Activated CD4-positive, alpha-beta T cell treated with anti-CD3 and anti-CD28 coated beads for 4 hours (primary cell): Measurements from ENCODE around the gene SNCG.
"Not testable (repeated sequence)": the region's sequence is repeated elsewhere in the genome, so short reads cannot be mapped to it uniquely, and the experiment has no call there.

Source experiments
- DNase-seq, 2 donors: peaks; one replicate each; pipeline ENCODE4 v3.0.0-alpha.2; 2020

SNCG gene

DNA sequence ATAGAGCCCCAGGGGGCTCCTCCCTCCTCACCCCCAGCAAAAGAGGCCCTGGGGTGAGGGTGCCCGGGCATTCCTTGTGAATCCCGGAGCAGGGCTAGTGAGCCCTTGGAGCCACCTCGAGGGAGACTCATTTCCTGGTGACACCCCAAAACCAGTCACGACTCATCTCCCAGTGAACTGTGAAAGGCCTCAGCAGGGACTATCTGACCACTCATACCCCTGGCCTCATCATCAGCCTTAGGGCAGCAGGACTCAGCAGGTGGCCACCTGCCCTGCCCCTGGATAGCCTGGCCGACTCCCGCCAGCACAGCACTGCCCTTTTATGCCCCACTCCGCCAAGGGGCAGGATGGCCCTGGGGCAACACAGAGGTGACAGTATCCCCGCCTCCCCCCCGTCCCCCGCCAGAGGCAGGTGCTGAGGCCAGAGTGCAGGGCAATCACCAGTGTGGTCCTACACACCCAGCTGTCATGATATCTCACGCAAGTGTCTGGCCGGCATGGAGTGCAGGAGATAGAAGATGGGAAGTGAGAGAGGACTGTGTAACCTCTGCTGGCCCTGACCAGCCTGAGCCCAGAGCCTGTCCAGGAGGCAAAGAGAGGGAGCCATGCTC, 3.2 kb downstream of the SNCG start:
- DNase-seq, result no peak

DNA sequence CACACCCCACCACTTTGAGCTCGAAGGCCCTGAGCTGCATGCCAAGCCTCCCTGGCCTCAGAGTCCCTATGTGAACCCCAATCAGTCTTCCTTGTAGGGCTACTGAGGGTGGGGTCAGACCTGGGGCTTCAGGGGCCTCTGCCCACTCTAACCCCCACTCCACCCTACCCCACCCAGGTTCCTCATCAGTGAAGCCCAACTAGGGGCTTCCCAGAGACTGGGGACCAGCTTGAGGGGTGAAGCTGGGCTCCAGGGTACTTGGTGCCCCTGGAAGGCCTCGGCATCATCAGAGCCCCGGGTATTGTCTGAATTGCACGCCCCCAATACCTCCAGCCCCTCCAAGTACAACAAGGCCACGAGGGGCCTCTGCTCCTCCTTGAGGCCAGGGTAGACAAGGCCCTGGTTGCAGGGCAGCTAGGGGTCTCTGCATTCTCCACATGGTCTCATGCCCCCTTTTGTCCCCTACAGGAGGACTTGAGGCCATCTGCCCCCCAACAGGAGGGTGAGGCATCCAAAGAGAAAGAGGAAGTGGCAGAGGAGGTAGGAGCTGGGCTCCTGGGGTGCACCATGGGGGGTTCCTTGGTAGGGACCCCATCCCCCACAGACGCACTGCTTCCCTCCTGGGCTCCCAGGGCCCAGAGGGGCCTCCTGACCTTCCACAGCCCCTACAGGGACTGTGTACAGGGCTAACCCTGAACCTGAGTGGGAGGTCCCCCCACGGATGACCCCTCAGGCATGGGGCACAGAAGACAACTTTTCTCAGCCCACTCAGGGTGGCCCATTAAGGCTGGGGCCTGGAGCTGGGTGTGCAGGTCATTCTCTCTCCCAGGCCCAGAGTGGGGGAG, 4.0 kb downstream of the SNCG start:
- no peak for DNase-seq

DNA sequence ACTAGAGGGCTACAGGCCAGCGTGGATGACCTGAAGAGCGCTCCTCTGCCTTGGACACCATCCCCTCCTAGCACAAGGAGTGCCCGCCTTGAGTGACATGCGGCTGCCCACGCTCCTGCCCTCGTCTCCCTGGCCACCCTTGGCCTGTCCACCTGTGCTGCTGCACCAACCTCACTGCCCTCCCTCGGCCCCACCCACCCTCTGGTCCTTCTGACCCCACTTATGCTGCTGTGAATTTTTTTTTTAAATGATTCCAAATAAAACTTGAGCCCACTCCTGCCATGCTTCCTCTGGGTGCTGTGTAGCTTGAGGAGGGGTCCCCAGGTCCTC, 4.5 kb downstream of the SNCG start:
- no peak for DNase-seq

GRCh38 chr10:86963341-86963919, 5.0 kb downstream of the SNCG start:
- DNase-seq, result no peak

DNA sequence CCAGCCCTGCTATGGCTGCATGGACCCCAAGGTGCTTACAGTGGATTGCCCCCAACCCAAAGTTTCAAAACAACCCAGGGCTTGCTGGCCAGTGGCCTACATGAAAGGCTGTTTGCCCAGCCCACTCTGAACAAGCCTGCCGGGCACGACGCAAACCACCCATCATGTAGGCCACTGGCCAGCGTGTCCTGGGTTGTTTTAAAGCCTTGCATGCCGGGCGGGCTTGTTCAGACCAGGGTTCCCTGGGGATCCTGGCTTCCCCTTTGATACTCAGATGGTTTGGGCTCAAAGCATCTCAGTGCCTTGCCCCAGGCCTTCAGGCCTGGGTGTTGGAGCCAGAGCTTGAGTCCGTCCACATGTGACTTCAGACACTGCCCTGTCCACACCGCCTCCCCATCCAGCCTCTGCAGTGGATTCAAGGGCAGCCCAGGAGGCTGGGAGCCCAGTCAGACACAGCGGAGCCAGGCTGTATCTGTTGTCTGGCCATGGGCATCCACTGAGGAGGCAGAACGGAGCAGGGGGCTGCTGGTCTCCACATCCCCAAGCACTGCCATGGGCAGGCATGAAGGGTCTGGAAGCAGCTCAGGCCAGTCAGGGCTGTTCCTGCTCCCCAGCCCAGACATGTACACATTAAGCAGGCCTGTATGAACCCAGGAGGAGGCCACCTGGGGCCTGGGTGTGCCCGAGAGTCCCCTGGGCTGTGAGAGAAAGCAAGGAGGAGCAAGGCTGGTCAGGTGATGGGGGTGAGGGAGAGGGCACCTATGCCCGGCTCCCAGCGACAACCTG, 5.9 kb downstream of the SNCG start:
- DNase-seq, result no peak

DNA sequence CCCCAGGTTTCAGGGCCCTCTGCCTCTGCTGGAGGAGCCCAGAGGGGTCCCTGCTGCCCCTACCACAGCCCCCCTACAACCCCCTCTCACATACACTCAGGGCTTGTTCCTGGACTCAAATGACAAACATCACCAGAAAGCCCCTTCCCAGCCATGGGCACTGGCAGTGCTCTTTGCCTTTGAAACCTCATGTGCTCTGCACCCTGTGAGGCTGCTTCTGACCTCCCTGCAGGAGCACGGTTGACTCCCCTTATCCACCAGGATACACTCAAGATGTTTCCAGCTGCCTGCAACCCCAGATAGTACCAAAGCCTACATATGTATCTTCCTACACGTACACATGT, 6.4 kb downstream of the SNCG start:
- DNase-seq, result no peak

DNA sequence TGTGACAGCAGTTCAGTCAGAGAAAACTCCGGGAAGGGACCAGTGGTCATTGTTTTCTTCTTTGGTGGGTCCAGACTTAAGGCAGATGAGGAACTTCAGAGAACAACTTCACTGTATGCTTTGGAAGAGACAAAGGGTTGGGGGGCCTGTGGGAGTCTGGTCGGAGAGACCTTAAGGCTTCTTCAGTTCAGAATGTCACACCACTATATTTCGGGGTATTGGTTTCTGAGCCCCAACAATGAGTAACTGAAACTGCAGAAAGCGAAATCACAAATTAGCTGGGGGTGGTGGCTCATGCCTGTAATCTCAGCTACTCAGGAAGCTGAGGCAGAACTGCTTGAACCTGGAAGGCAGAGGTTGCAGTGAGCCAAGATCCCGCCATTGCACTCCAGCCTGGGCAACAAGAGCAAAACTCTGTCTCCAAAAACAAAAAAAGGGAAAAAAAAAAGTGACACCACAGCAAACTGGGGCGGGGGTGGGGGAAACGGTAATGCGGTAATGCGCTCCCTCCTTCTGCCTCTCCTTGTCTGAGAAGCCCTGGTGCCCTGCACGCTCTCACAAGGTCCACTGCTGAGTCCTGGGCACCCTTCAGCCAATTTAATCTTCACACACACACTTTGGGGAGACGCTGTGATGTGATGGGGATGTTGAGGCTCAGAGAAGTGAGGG, 7.7 kb downstream of the SNCG start:
- DNase-seq, result no peak

GRCh38 chr10:86967481-86967941, 9.1 kb downstream of the SNCG start:
- no peak for DNase-seq

GRCh38 chr10:86968271-86968993, 10.0 kb downstream of the SNCG start, which contains the start of gene ADIRF:
Gene ADIRF (plus strand): TSS chr10:86968482. CDS start chr10:86968545, 63 bp downstream.
- no peak for DNase-seq

- DNase-seq, result no peak
These were observed 10.6 kb downstream of the SNCG start for GRCh38 chr10:86968994-86969355.

DNA sequence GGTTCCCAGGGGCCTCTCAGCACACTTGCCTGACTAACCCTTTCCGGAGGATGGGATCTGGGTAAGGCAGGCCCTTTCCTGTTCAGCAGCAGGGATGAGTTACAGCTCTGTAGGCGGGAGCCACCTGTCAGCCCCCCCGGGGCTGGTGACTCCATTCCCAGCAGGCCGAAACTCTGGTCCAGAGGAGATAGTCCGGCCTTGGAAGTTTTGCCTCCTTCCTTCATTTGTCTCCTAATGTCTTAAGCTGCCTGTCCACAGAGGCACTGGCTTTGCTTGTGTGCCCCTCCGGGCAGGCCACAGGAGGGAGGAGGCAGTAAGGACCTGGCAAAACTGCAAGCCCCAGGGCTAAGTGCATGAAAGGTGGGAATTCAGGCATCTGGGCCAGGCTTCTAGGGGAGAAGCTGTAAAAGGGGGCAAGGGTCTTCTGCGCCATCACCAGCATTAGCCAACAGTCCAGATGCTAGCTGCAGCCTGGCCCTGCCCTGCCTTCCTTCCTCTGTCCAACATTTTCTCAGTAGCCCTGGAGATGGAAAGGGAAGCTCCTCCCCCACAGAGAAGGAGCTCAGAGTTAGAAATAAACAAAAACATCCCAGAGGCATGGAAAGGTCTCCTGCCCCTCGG, 11.1 kb downstream of the SNCG start:
- no peak for DNase-seq

GRCh38 chr10:86970162-86970981, 12.0 kb downstream of the SNCG start:
- DNase-seq, result no peak

GRCh38 chr10:86970982-86971231, 12.5 kb downstream of the SNCG start:
- no peak for DNase-seq

DNA sequence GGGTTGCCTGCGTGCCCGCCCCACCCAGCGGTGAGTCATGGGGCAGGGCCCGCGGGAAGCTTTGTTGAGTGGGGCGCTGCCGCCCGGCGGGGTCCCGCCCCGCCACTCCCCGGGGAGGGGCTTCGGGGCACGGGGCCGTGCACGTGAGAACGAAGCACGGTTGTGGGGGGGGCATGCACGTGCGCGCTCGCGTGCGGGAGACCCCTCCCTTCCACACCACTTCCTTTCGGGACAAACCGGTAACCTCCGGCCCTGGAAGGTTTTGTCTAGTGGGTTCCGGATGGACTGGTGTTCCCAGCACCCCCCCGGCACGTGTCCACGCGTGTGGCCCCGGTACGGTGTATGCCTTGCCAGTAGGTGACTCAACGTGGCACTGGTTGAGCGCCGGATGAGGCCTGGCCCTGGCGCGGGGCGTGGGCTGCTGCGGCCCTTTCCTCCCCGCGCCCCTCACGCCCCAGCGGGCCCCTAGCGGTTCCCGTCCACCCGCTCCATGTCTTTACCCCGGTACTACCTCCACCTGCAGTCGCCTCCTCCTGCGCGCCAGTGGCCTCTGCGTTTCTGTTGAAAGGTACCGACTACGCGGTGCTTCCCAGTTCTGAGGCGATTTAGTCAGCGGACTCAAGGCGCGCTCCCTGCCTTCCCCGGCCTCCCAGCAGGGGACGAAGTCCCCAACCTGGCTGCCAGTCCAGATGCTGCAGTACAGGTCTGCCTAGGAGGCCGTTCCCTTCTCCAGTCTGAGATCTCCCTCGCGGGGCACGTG, 13.0 kb downstream of the SNCG start:
- DNase-seq, result peak; percentile 86 to 88

- DNase-seq, result no peak
These were observed 14.4 kb downstream of the SNCG start for GRCh38 chr10:86972613-86973380.

GRCh38 chr10:86974484-86974883, 16.1 kb downstream of the SNCG start:
- no peak for DNase-seq

GRCh38 chr10:86976362-86977056, 18.1 kb downstream of the SNCG start:
- no peak for DNase-seq

- DNase-seq, result not testable (repeated sequence)
These were observed 20.1 kb downstream of the SNCG start for GRCh38 chr10:86978457-86978856.

DNA sequence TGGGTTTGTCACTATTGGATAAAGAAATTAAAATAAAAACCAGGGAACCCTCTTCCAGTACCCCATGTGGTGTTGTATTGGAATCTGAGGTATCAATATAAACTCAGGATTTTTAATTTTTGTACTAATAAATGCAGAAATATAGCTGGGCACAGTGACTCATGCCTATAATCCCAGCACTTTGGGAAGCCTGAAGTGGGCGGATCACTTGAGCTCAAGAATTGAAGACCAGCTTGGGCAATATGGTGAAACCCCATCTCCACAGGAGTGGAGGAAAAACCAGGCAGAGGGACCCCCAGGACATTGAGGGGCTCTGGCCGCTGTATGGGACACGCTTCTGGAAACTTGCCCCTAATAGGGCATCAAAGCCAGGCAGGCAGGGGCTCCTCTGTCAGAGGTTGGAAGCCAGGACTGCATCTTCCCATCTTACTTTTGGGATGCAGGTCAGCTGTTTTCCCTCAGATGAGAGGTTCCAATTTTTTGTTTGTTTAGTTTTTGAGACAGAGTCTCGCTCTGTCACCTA, 21.0 kb downstream of the SNCG start:
- DNase-seq, result no peak
